Ishikawa (cell line): ENCODE measurements around the gene HSP90B1.

Experiments
- CEBPB ChIP-seq: IDR thresholded peaks from 2 replicates; pipeline ENCODE4 v1.6.1; 2012
- CREB1 ChIP-seq: IDR thresholded peaks from 2 replicates; pipeline ENCODE4 v1.6.1; 2012; ENCODE audit warnings: low read depth
- EGR1 ChIP-seq: IDR thresholded peaks from 2 replicates; pipeline ENCODE4 v1.6.1; 2012
- EP300 ChIP-seq: IDR thresholded peaks from 2 replicates; pipeline ENCODE4 v1.6.1; 2012; ENCODE audit warnings: borderline replicate concordance
- FOXM1 ChIP-seq: IDR thresholded peaks from 2 replicates; pipeline ENCODE4 v1.6.1; 2012; ENCODE audit warnings: low read depth, borderline replicate concordance
- MAX ChIP-seq: IDR thresholded peaks from 2 replicates; pipeline ENCODE4 v1.6.1; 2012
- NFIC ChIP-seq: IDR thresholded peaks from 2 replicates; pipeline ENCODE4 v1.6.1; 2012
- RAD21 ChIP-seq: IDR thresholded peaks from 2 replicates; pipeline ENCODE4 v1.6.1; 2012; ENCODE audit warnings: low read depth
- REST ChIP-seq: IDR thresholded peaks from 2 replicates; pipeline ENCODE4 v1.6.1; 2012; ENCODE audit warnings: low read depth, mild to moderate bottlenecking
- TAF1 ChIP-seq: IDR thresholded peaks from 2 replicates; pipeline ENCODE4 v1.6.1; 2012; ENCODE audit warnings: low read depth, mild to moderate bottlenecking
- TCF12 ChIP-seq: IDR thresholded peaks from 2 replicates; pipeline ENCODE4 v1.6.1; 2012; ENCODE audit warnings: low read depth
- TEAD4 ChIP-seq: IDR thresholded peaks from 2 replicates; pipeline ENCODE4 v1.6.1; 2012
- USF1 ChIP-seq: IDR thresholded peaks from 2 replicates; pipeline ENCODE4 v1.6.1; 2012
- YY1 ChIP-seq: IDR thresholded peaks from 2 replicates; pipeline ENCODE4 v1.6.1; 2012; ENCODE audit warnings: low read depth
- ZBTB7A ChIP-seq: IDR thresholded peaks from 2 replicates; pipeline ENCODE4 v1.6.1; 2012; ENCODE audit warnings: low read depth

HSP90B1 gene

GRCh38 chr12:103952497-103952896, 22.3 kb downstream of the HSP90B1 start:
- TF ChIP-seq CEBPB: no peak
- TF ChIP-seq FOXM1: no peak
- TF ChIP-seq REST: no peak
- no peak for TF ChIP-seq RAD21
- no peak for TF ChIP-seq CREB1
- no peak for TF ChIP-seq TEAD4
- TF ChIP-seq ZBTB7A: no peak
- TF ChIP-seq NFIC: no peak
- TF ChIP-seq YY1: no peak
- no peak for TF ChIP-seq EGR1
- no peak for TF ChIP-seq TAF1
- no peak for TF ChIP-seq EP300
- TF ChIP-seq USF1: no peak
- no peak for TF ChIP-seq MAX

- TF ChIP-seq EP300: no peak
- TF ChIP-seq CREB1: no peak
- no peak for TF ChIP-seq FOXM1
- no peak for TF ChIP-seq REST
- no peak for TF ChIP-seq TEAD4
- no peak for TF ChIP-seq USF1
- TF ChIP-seq EGR1: no peak
- TF ChIP-seq ZBTB7A: no peak
- TF ChIP-seq RAD21: no peak
- TF ChIP-seq NFIC: no peak
- no peak for TF ChIP-seq TCF12
- TF ChIP-seq TAF1: no peak
- no peak for TF ChIP-seq MAX
- no peak for TF ChIP-seq CEBPB
Observed at GRCh38 chr12:103955811-103956508, 25.8 kb downstream of the HSP90B1 start.

GRCh38 chr12:103956509-103957027, 26.4 kb downstream of the HSP90B1 start:
- TF ChIP-seq FOXM1 (no peak), TEAD4 (no peak), YY1 (no peak), CEBPB (no peak), REST (no peak), ZBTB7A (peak; percentile 72; the same call in 1 of the 2 replicates), MAX (peak; percentile 62; the same call in 1 of the 2 replicates), TCF12 (no peak), EP300 (no peak), NFIC (no peak), CREB1 (no peak), TAF1 (no peak), RAD21 (no peak), USF1 (no peak), EGR1 (no peak)
